PC-9 (cell line): ENCODE results near the gene ABL2. TPM values are rescaled to one million over a fixed set of nuclear protein-coding genes. Genes with fewer than 3 reads are reported as not detected.
"Not testable (repeated sequence)": the region's sequence is repeated elsewhere in the genome, so short reads cannot be mapped to it uniquely, and the experiment has no call there.

Experiments
- BruUV-seq: library from RNA; stranded (reverse); fragments of 400-500 nt; replicated peaks from 2 replicates; lab custom pipeline; 2021; lab: Mats Ljungman, UMichigan
- CTCF ChIA-PET: fragments of 300-600 bp; sonication (Branson Sonifier 250); formaldehyde crosslinking; loops from one replicate; lab custom pipeline; 2022; ENCODE audit warnings: antibody characterized with exemption; lab: Charles Lee
- POLR2A ChIA-PET: fragments of 300-600 bp; sonication (Branson Sonifier 250); formaldehyde crosslinking; loops from one replicate; lab custom pipeline; 2022; ENCODE audit warnings: antibody characterized with exemption; ENCODE audit not compliant: unreplicated experiment; lab: Charles Lee
- DNase-seq, 2 experiments: peaks; one replicate each; pipeline versions ENCODE4 v3.0.0 to v3.0.0-alpha.2; 2015 to 2022; ENCODE audit warnings: mixed read lengths in 1 of 2
- H2AFZ ChIP-seq: fragments of 200-600 bp; sonication (generic); 2 replicates; pipeline ENCODE4 v1.8.1; 2017; ENCODE audit warnings: antibody characterized with exemption
- H3F3A ChIP-seq: fragments of 200-600 bp; sonication (generic); 2 replicates; pipeline ENCODE4 v1.8.1; 2017; ENCODE audit warnings: antibody characterized with exemption, mild to moderate bottlenecking, low read depth; ENCODE audit not compliant: insufficient read depth
- H3K27ac ChIP-seq: fragments of 200-600 bp; sonication (generic); 2 replicates; pipeline ENCODE4 v1.6.1; 2016; ENCODE audit warnings: mixed run types
- H3K27me3 ChIP-seq: fragments of 200-600 bp; sonication (generic); 2 replicates; pipeline ENCODE4 v1.6.1; 2016; ENCODE audit warnings: low read depth, mixed run types; ENCODE audit not compliant: insufficient read depth
- H3K36me3 ChIP-seq: fragments of 200-600 bp; sonication (generic); 2 replicates; pipeline ENCODE4 v1.6.1; 2016; ENCODE audit warnings: low read depth, mixed run types
- H3K4me1 ChIP-seq: fragments of 200-600 bp; sonication (generic); replicated peaks from 2 replicates; pipeline ENCODE4 v1.6.1; 2016; ENCODE audit warnings: mixed run types; ENCODE audit not compliant: insufficient read depth
- H3K4me2 ChIP-seq: fragments of 200-600 bp; sonication (generic); 2 replicates; pipeline ENCODE4 v1.6.1; 2017; ENCODE audit warnings: mixed run types
- H3K4me3 ChIP-seq: fragments of 200-600 bp; sonication (generic); 2 replicates; pipeline ENCODE4 v1.6.1; 2016; ENCODE audit warnings: mixed run types
- H3K79me2 ChIP-seq: fragments of 200-600 bp; sonication (generic); 2 replicates; pipeline ENCODE4 v1.6.1; 2017; ENCODE audit warnings: low read depth, mixed run types
- H3K9me2 ChIP-seq: fragments of 200-600 bp; sonication (generic); 2 replicates; pipeline ENCODE4 v1.8.1; 2017; ENCODE audit warnings: mild to moderate bottlenecking; ENCODE audit not compliant: insufficient read depth
- H3K9me3 ChIP-seq: fragments of 200-600 bp; sonication (generic); 2 replicates; pipeline ENCODE4 v1.8.1; 2016; ENCODE audit warnings: low read depth; ENCODE audit not compliant: insufficient read depth
- H4K20me1 ChIP-seq: fragments of 200-600 bp; sonication (generic); 2 replicates; pipeline ENCODE4 v1.8.1; 2017; ENCODE audit not compliant: insufficient read depth
- CTCF ChIP-seq: fragments of 200-600 bp; sonication (generic); conservative IDR thresholded peaks from 2 replicates; pipeline ENCODE4 v1.6.1; 2017; ENCODE audit warnings: mixed run types, antibody characterized with exemption, mild to moderate bottlenecking, moderate library complexity
- EZH2 ChIP-seq: fragments of 200-600 bp; sonication (generic); IDR thresholded peaks from 2 replicates; pipeline ENCODE4 v1.8.0; 2017; ENCODE audit warnings: antibody characterized with exemption, low read depth
- intact Hi-C: fragments of 100-400 bp; cut with micrococcal nuclease; formaldehyde crosslinking; loops from one replicate; pipeline ENCODE4 v1.10.0; 2022; ENCODE audit not compliant: unreplicated experiment
- total RNA-seq: library from RNA; stranded (reverse); gene quantifications from 2 replicates; pipeline ENCODE4 v1.2.3, GENCODE V29; 2021

Gene ABL2
- total RNA-seq, 1 experiment from 2014 or later: 27.4 TPM

GRCh38 chr1:179251675-179252074, 22.2 kb upstream of the ABL2 start:
- POLR2A ChIA-PET: interaction anchor here (0.5 kb wide), 1 partner anchor 119 kb away, joined by 3 read pairs; no protein-coding TSS in a partner anchor
- Histone ChIP-seq H4K20me1 (no peaks in the 10 kb centered on the region), H3K4me1 (no peaks in the 10 kb centered on the region), H2AFZ (no peak overlapping the region), H3K27me3 (no peaks in the 10 kb centered on the region), H3K9me2 (no peaks in the 10 kb centered on the region), H3K4me3 (no peak overlapping the region), H3K36me3 (no peaks in the 10 kb centered on the region), H3K9me3 (no peaks in the 10 kb centered on the region), H3K79me2 (no peaks in the 10 kb centered on the region), H3K27ac (no peak overlapping the region), H3K4me2 (no peak overlapping the region), H3F3A (no peaks in the 10 kb centered on the region)
- CTCF ChIA-PET: interaction anchor here (0.6 to 1.4 kb wide), 3 partner anchors 43 to 563 kb away, joined by 3 to 9 read pairs (median 4); no protein-coding TSS in a partner anchor
- intact Hi-C loops: loop anchor here (5.0 kb wide), 1 partner anchor 116 kb away; the partner anchor contains the start of gene AXDND1
- DNase-seq: no peak
- BruUV-seq: no TSS peak
- TF ChIP-seq EZH2 (no peak), CTCF (peak; percentile 62)

DNA sequence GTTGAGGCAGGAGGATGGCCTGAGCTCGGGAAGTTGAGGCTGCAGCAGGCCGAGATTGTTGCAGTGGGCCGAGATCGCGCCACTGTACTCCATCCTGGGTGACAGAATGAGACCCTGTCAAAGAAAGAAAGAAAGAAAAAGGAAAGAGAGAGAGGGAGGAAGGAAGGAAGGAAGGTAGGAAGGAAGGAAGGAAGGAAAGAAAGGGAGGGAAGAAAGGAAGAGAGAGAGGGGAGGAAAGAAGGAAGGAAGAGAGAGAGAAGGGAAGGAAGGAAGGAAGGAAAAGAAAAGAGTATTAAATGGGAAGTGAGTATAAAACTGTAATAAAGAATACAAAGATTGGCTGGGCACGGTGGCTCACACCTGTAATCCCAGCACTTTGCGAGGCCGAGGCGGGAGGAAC, 18.4 kb upstream of the ABL2 start:
- BruUV-seq: no TSS peak
- no peak overlapping the region for H3K4me3 ChIP-seq
- no peaks in the 10 kb centered on the region for H4K20me1 ChIP-seq
- TF ChIP-seq CTCF (no peak), EZH2 (no peak)
- H3K27me3 ChIP-seq: no peaks in the 10 kb centered on the region
- no peaks in the 10 kb centered on the region for H3K36me3 ChIP-seq
- no peak overlapping the region for H3K27ac ChIP-seq
- H3F3A ChIP-seq: no peaks in the 10 kb centered on the region
- CTCF ChIA-PET: no interaction called here
- no peaks in the 10 kb centered on the region for H3K4me1 ChIP-seq
- no peak overlapping the region for H2AFZ ChIP-seq
- POLR2A ChIA-PET: no interaction called here
- H3K9me2 ChIP-seq: no peaks in the 10 kb centered on the region
- no peak overlapping the region for H3K4me2 ChIP-seq
- no peaks in the 10 kb centered on the region for H3K79me2 ChIP-seq
- no peak for DNase-seq
- intact Hi-C loops: no loop called here
- H3K9me3 ChIP-seq: no peaks in the 10 kb centered on the region

- DNase-seq, H3K79me2 ChIP-seq, H3K4me1 ChIP-seq, H3F3A ChIP-seq, intact Hi-C loops, H2AFZ ChIP-seq, POLR2A ChIA-PET, H3K27ac ChIP-seq, H3K9me2 ChIP-seq, CTCF ChIA-PET, H3K4me3 ChIP-seq, H3K4me2 ChIP-seq, H4K20me1 ChIP-seq, H3K9me3 ChIP-seq, BruUV-seq, H3K36me3 ChIP-seq, H3K27me3 ChIP-seq: not testable (repeated sequence)
Observed at GRCh38 chr1:179245426-179245825, 15.9 kb upstream of the ABL2 start.

- CTCF ChIA-PET: no interaction called here
- POLR2A ChIA-PET: no interaction called here
- H3K4me3 ChIP-seq: no peak overlapping the region
- no peaks in the 10 kb centered on the region for H3K79me2 ChIP-seq
- H3F3A ChIP-seq: no peaks in the 10 kb centered on the region
- H3K36me3 ChIP-seq: no peaks in the 10 kb centered on the region
- TF ChIP-seq CTCF (no peak), EZH2 (no peak)
- no peaks in the 10 kb centered on the region for H3K9me2 ChIP-seq
- DNase-seq: no peak
- no peaks in the 10 kb centered on the region for H3K4me1 ChIP-seq
- H4K20me1 ChIP-seq: no peaks in the 10 kb centered on the region
- intact Hi-C loops: no loop called here
- H3K9me3 ChIP-seq: no peaks in the 10 kb centered on the region
- no peak overlapping the region for H3K4me2 ChIP-seq
- no TSS peak for BruUV-seq
- no peak overlapping the region for H3K27ac ChIP-seq
- H3K27me3 ChIP-seq: no peaks in the 10 kb centered on the region
- H2AFZ ChIP-seq: no peak overlapping the region
Observed at GRCh38 chr1:179241530-179242097, 12.1 kb upstream of the ABL2 start.
